GM10847 (cell line): ENCODE data around the gene TRAPPC11.

Experiments used
- POLR2A ChIP-seq: IDR thresholded peaks from 2 replicates; pipeline ENCODE4 v1.6.1; 2011; ENCODE audit not compliant: insufficient read length; ENCODE audit errors: extremely low read depth

The TRAPPC11 gene

GRCh38 chr4:183659029-183659871 is at the start of gene TRAPPC11, which contains the start of gene RWDD4:
Gene TRAPPC11, plus strand, starts transcription at chr4:183659293. Its CDS starts 4,575 bp downstream, at chr4:183663868.
Gene RWDD4, minus strand, starts transcription at chr4:183659185. Its CDS starts 233 bp downstream, at chr4:183658952.
- TF ChIP-seq POLR2A: peak; percentile 32

- no peak for TF ChIP-seq POLR2A
These were observed 49.1 kb upstream of the TRAPPC11 start for GRCh38 chr4:183610033-183610432.

- no peak for TF ChIP-seq POLR2A
These were observed 48.5 kb upstream of the TRAPPC11 start for GRCh38 chr4:183610613-183611012.

- no peak for TF ChIP-seq POLR2A
These were observed 47.8 kb upstream of the TRAPPC11 start for GRCh38 chr4:183611210-183611830.

- TF ChIP-seq POLR2A: no peak
These were observed 46.5 kb upstream of the TRAPPC11 start for GRCh38 chr4:183612329-183613250.

- no peak for TF ChIP-seq POLR2A
These were observed 42.0 kb upstream of the TRAPPC11 start for GRCh38 chr4:183617075-183617474.

- no peak for TF ChIP-seq POLR2A
These were observed 40.4 kb upstream of the TRAPPC11 start for GRCh38 chr4:183618681-183619080.

- no peak for TF ChIP-seq POLR2A
These were observed 38.7 kb upstream of the TRAPPC11 start for GRCh38 chr4:183620421-183620820.

- TF ChIP-seq POLR2A: no peak
These were observed 37.2 kb upstream of the TRAPPC11 start for GRCh38 chr4:183621875-183622274.

- no peak for TF ChIP-seq POLR2A
These were observed 34.5 kb upstream of the TRAPPC11 start for GRCh38 chr4:183624548-183624947.

GRCh38 chr4:183626168-183626567 is 32.9 kb upstream of the TRAPPC11 start:
- no peak for TF ChIP-seq POLR2A

GRCh38 chr4:183627979-183628588 is 31.0 kb upstream of the TRAPPC11 start:
- no peak for TF ChIP-seq POLR2A

GRCh38 chr4:183631577-183632198 is 27.4 kb upstream of the TRAPPC11 start:
- no peak for TF ChIP-seq POLR2A

- TF ChIP-seq POLR2A: no peak
These were observed 26.4 kb upstream of the TRAPPC11 start for GRCh38 chr4:183632689-183633088.
